B cell (primary cell): ENCODE results near the gene TEPSIN. TPM values are rescaled to one million over a fixed set of nuclear protein-coding genes. Genes with fewer than 3 reads are reported as not detected.

Source experiments
- ATAC-seq: fragments of 200-7000 bp; cut with Tn5 transposase; one replicate; pipeline ENCODE4 v1.10.0; 2021; ENCODE audit warnings: low read depth, mild to moderate bottlenecking, moderate number of reproducible peaks, moderate library complexity
- CTCF ChIA-PET: fragments of 350-600 bp; sonication (Branson Sonifier 250); formaldehyde crosslinking; loops from one replicate; lab custom pipeline; 2021; ENCODE audit warnings: antibody characterized with exemption, inconsistent platforms; lab: Charles Lee
- POLR2A ChIA-PET: fragments of 350-600 bp; sonication (Branson Sonifier 250); formaldehyde crosslinking; loops from one replicate; lab custom pipeline; 2021; ENCODE audit warnings: antibody characterized with exemption; lab: Charles Lee
- DNase-seq: peaks from one replicate; pipeline ENCODE4 v3.0.0; 2013
- H2AFZ ChIP-seq: 2 replicates; pipeline ENCODE4 v1.6.1; 2012; ENCODE audit warnings: mild to moderate bottlenecking, low read depth, low read length; ENCODE audit not compliant: insufficient read depth, poor library complexity, severe bottlenecking
- H3K27ac ChIP-seq, 2 donors: 1 replicate in 1 of 2; 2 replicates in 1 of 2; pipeline ENCODE4 v1.5.1; 2012 to 2013; ENCODE audit warnings: low read length in 2 of 2, mild to moderate bottlenecking in 2 of 2, moderate library complexity in 1 of 2
- H3K27me3 ChIP-seq, 4 experiments: fragments of 200-600 bp in 1 of 4; sonication (generic) in 1 of 4; replicated peaks in 1 of 4; 1 replicate in 2 of 4; 2 replicates in 2 of 4; pipeline versions ENCODE4 v1.6.1 to v1.7.0; 2013 to 2016; ENCODE audit warnings: low read length in 3 of 4, mild to moderate bottlenecking in 2 of 4, mixed read lengths in 1 of 4, moderate library complexity in 1 of 4; ENCODE audit not compliant: insufficient read depth in 4 of 4, control insufficient read depth in 3 of 4; ENCODE audit errors: control extremely low read depth in 1 of 4
- H3K36me3 ChIP-seq, 2 experiments: replicated peaks in 1 of 2; 1 replicate in 1 of 2; 2 replicates in 1 of 2; pipeline versions ENCODE4 v1.6.1 to v1.7.1; 2013; ENCODE audit warnings: low read length in 1 of 2; ENCODE audit not compliant: insufficient read depth in 2 of 2, control insufficient read depth in 1 of 2; ENCODE audit errors: control extremely low read depth in 1 of 2, extremely low read depth in 1 of 2
- H3K4me1 ChIP-seq, 2 donors: fragments of 200-600 bp in 1 of 2; sonication (generic) in 1 of 2; 1 replicate in 1 of 2; 2 replicates in 1 of 2; pipeline versions ENCODE4 v1.5.1 to v1.6.1; 2013 to 2017; ENCODE audit warnings: low read length in 2 of 2; ENCODE audit not compliant: control insufficient read depth in 2 of 2, insufficient read depth in 2 of 2
- H3K4me2 ChIP-seq: replicated peaks from 2 replicates; pipeline ENCODE3; 2012; ENCODE audit warnings: mild to moderate bottlenecking, low read depth, low read length; ENCODE audit not compliant: poor library complexity, severe bottlenecking
- H3K4me3 ChIP-seq, 5 experiments: fragments of 200-600 bp in 1 of 5; sonication (generic) in 1 of 5; 1 replicate in 3 of 5; 2 replicates in 2 of 5; pipeline versions ENCODE4 v1.5.1 to v1.7.0; 2011 to 2016; ENCODE audit warnings: low read length in 4 of 5, mild to moderate bottlenecking in 4 of 5, low read depth in 2 of 5, control low read depth in 1 of 5, moderate library complexity in 1 of 5; ENCODE audit not compliant: insufficient read depth in 1 of 5; ENCODE audit errors: control extremely low read depth in 1 of 5, extremely low read depth in 1 of 5
- H3K79me2 ChIP-seq: fragments of 200-600 bp; sonication (generic); one replicate; pipeline ENCODE4 v1.6.0; 2016; ENCODE audit warnings: low read length; ENCODE audit not compliant: control insufficient read depth, insufficient read depth
- H3K9ac ChIP-seq: fragments of 200-600 bp; sonication (generic); 2 replicates; pipeline ENCODE4 v1.6.1; 2017; ENCODE audit warnings: mild to moderate bottlenecking, low read length, moderate library complexity
- H3K9me3 ChIP-seq, 3 donors: one replicate each; pipeline versions ENCODE4 v1.6.1 to v1.7.1; 2013; ENCODE audit warnings: low read length in 2 of 3; ENCODE audit not compliant: control insufficient read depth in 2 of 3, insufficient read depth in 1 of 3; ENCODE audit errors: control extremely low read depth in 1 of 3
- H4K20me1 ChIP-seq: 2 replicates; pipeline ENCODE4 v1.6.0; 2012; ENCODE audit warnings: mild to moderate bottlenecking, low read length; ENCODE audit not compliant: insufficient read depth, control insufficient read depth, poor library complexity, severe bottlenecking
- H3K27ac Mint-ChIP-seq: one replicate; pipeline ENCODE4 v1.8.0; 2021; ENCODE audit warnings: mixed read lengths
- H3K27me3 Mint-ChIP-seq: one replicate; pipeline ENCODE4 v1.8.0; 2021; ENCODE audit warnings: mixed read lengths
- H3K4me1 Mint-ChIP-seq: one replicate; pipeline ENCODE4 v1.8.0; 2021; ENCODE audit warnings: mixed read lengths
- H3K4me3 Mint-ChIP-seq: one replicate; pipeline ENCODE4 v1.8.0; 2021; ENCODE audit warnings: mixed read lengths
- H3K9me3 Mint-ChIP-seq: one replicate; pipeline ENCODE4 v1.8.0; 2022; ENCODE audit warnings: mixed read lengths; ENCODE audit not compliant: insufficient read depth
- CTCF ChIP-seq: fragments of 200-600 bp; IDR thresholded peaks from one replicate; pipeline ENCODE4 v1.8.0; 2022; ENCODE audit warnings: antibody characterized with exemption, mild to moderate bottlenecking
- EZH2 ChIP-seq: IDR thresholded peaks from 2 replicates; pipeline ENCODE4 v1.6.1; 2012; ENCODE audit warnings: borderline replicate concordance, low read depth, mild to moderate bottlenecking, moderate library complexity, low read length; ENCODE audit not compliant: insufficient read depth, poor library complexity, severe bottlenecking
- WGBS: methylation state at CpG from one replicate; pipeline ENCODE4 v1.1.5; 2013; ENCODE audit warnings: missing lambda C conversion rate; ENCODE audit not compliant: insufficient coverage; 5-methylcytosine and 5-hydroxymethylcytosine counted together
- intact Hi-C: fragments of 100-400 bp; cut with micrococcal nuclease; formaldehyde crosslinking; loops from one replicate; pipeline ENCODE4 v1.10.0; 2022
- polyA plus RNA-seq: library from polyadenylated mRNA; depleted of rRNA; stranded (reverse); fragments of >200 nt; gene quantifications from 2 replicates; pipeline ENCODE4 v1.2.3, GENCODE V29; 2012
- total RNA-seq, 2 donors: library from RNA; stranded (reverse); fragments of 120-200 nt in 1 of 2; gene quantifications; 1 replicate in 1 of 2; 2 replicates in 1 of 2; pipeline versions ENCODE4 v1.2.3 to v1.2.4, GENCODE V29; 2013 to 2022

Gene TEPSIN
- total and polyA plus RNA-seq, 2 donors (not counting 1 experiment from before 2014, with no cell fraction given) = 180 to 273 TPM

- TF ChIP-seq CTCF (no peak), EZH2 (no peak)
- Mint-ChIP-seq H3K4me3 (peak overlapping the region; percentile 88), H3K9me3 (no peaks in the 10 kb centered on the region), H3K27me3 (no peaks in the 10 kb centered on the region), H3K27ac (peak overlapping the region; percentile 85), H3K4me1 (peaks cover 31% of the 10 kb centered on the region)
- H3K9ac ChIP-seq = peak overlapping the region; percentile 70
- H2AFZ ChIP-seq = peak overlapping the region; percentile 90
- peaks cover 65% of the 10 kb centered on the region for H4K20me1 ChIP-seq
- no peaks in the 10 kb centered on the region for H3K9me3 ChIP-seq
- CTCF ChIA-PET = no interaction called here
- peak overlapping the region; percentile 11 to 71 for H3K27ac ChIP-seq
- peaks cover 95% of the 10 kb centered on the region for H3K79me2 ChIP-seq
- no peaks in the 10 kb centered on the region for H3K27me3 ChIP-seq
- peak; percentile 62 for ATAC-seq
- DNase-seq = peak; percentile 57
- H3K36me3 ChIP-seq = peaks cover 0 to 42% of the 10 kb centered on the region in 2 experiments
- H3K4me3 ChIP-seq = peak overlapping the region; percentile 44 to 73 (median 68)
- POLR2A ChIA-PET = interaction anchor here (0.6 kb wide), 1 partner anchor 140 kb away, joined by 3 read pairs; no protein-coding TSS in a partner anchor
- intact Hi-C loops = no loop called here
- H3K4me2 ChIP-seq = peak overlapping the region; percentile 88
- WGBS = 1% methylated on average over 37 of the region's 37 CpGs
- H3K4me1 ChIP-seq = peaks cover 16 to 23% of the 10 kb centered on the region in 2 donors
Observed at GRCh38 chr17:81285179-81285878, 46.5 kb upstream of the TEPSIN start.

GRCh38 chr17:81282876-81283275 lies 44.0 kb upstream of the TEPSIN start:
- no peaks in the 10 kb centered on the region for H3K9me3 Mint-ChIP-seq
- Histone ChIP-seq H3K79me2 (peaks cover 100% of the 10 kb centered on the region), H4K20me1 (peaks cover 57% of the 10 kb centered on the region), H3K27ac (no peak overlapping the region), H3K9ac (no peak overlapping the region), H3K36me3 (peaks cover 0 to 52% of the 10 kb centered on the region in 2 experiments), H2AFZ (no peak overlapping the region), H3K4me2 (no peak overlapping the region), H3K9me3 (no peaks in the 10 kb centered on the region), H3K4me1 (peaks cover 16 to 23% of the 10 kb centered on the region in 2 donors), H3K27me3 (no peaks in the 10 kb centered on the region), H3K4me3 (no peak overlapping the region)
- WGBS = 97% methylated on average over 16 of the region's 16 CpGs
- no peak for ATAC-seq
- H3K4me3 Mint-ChIP-seq = no peak overlapping the region
- no peak for TF ChIP-seq EZH2
- TF ChIP-seq CTCF = no peak
- no peaks in the 10 kb centered on the region for H3K27me3 Mint-ChIP-seq
- no peak for DNase-seq
- no peak overlapping the region for H3K27ac Mint-ChIP-seq
- peaks cover 26% of the 10 kb centered on the region for H3K4me1 Mint-ChIP-seq
- intact Hi-C loops = no loop called here
- CTCF ChIA-PET = no interaction called here
- POLR2A ChIA-PET = no interaction called here
